ENCODE results near the gene RGS18. TPM values are rescaled to one million over a fixed set of nuclear protein-coding genes. Genes with fewer than 3 reads are reported as not detected.

Gene RGS18
- total RNA-seq, 2 experiments from 2014 or later = 0.55 to 0.94 TPM

Other genes with a start within 250 kb of the RGS18 start
- gene RGS21, start 158.5 kb downstream of the RGS18 start, total RNA-seq = not detected

All from activated CD8-positive, alpha-beta memory T cell treated with anti-CD3 and anti-CD28 coated beads for 36 hours (primary cell).